Hindlimb muscle (tissue), 1 donor: ENCODE measurements around the gene VDR. TPM values are rescaled to one million over a fixed set of nuclear protein-coding genes. Genes with fewer than 3 reads are reported as not detected.

Experiments used
- DNase-seq: peaks from one replicate; pipeline ENCODE4 v3.0.0-alpha.2; 2013
- polyA plus RNA-seq: library from polyadenylated mRNA; unstranded; fragments of 120-200 nt; gene quantifications from one replicate; pipeline ENCODE4 v1.2.1, GENCODE V29; 2013; ENCODE audit not compliant: insufficient read length

VDR gene
- polyA plus RNA-seq, 1 donor: 0.75 TPM

- no peak for DNase-seq
Observed at GRCh38 chr12:47791874-47792273, 112.9 kb downstream of the VDR start.

Other genes starting within 250 kb of the VDR start
- 24.2 TPM for gene RPAP3, start 199.0 kb downstream of the VDR start, polyA plus RNA-seq
- gene ENDOU, start 179.5 kb downstream of the VDR start, polyA plus RNA-seq: 0.35 TPM
- gene RAPGEF3, start 146.1 kb downstream of the VDR start, polyA plus RNA-seq: 14.0 TPM
- gene SLC48A1, start 131.8 kb downstream of the VDR start, polyA plus RNA-seq: 13.7 TPM
- gene HDAC7, start 85.1 kb downstream of the VDR start, polyA plus RNA-seq: 67.2 TPM
- 45.8 TPM for gene TMEM106C, start 58.6 kb upstream of the VDR start, polyA plus RNA-seq
- gene COL2A1, start 99.5 kb upstream of the VDR start, polyA plus RNA-seq: 6.6 TPM
- gene SENP1, start 201.1 kb upstream of the VDR start, polyA plus RNA-seq: 14.4 TPM
- 304 TPM for gene PFKM, start 214.4 kb upstream of the VDR start, polyA plus RNA-seq